Heart right ventricle (tissue), 16 donors: ENCODE measurements around the gene MTUS2. TPM values are rescaled to one million over a fixed set of nuclear protein-coding genes. Genes with fewer than 3 reads are reported as not detected.

Experiments used
- ATAC-seq, 8 donors: fragments of 200-7000 bp; cut with Tn5 transposase; one replicate each; pipeline ENCODE4 v1.9.1; 2020; ENCODE audit warnings: mild to moderate bottlenecking in 8 of 8, moderate library complexity in 8 of 8, moderate number of reproducible peaks in 1 of 8
- DNase-seq, 2 donors: peaks; one replicate each; pipeline ENCODE4 v3.0.0-alpha.2; 2020
- H3K27ac ChIP-seq, 10 donors: fragments of 200-600 bp; sonication (generic) in 2 of 10; one replicate each; pipeline versions ENCODE4 v1.5.0 to v1.8.0; 2020 to 2022; ENCODE audit warnings: mild to moderate bottlenecking in 3 of 10
- H3K27me3 ChIP-seq, 7 donors: fragments of 200-600 bp; one replicate each; pipeline ENCODE4 v1.8.0; 2021 to 2022; ENCODE audit warnings: mild to moderate bottlenecking in 2 of 7
- H3K36me3 ChIP-seq, 9 donors: fragments of 200-600 bp; sonication (generic) in 1 of 9; one replicate each; pipeline versions ENCODE4 v1.5.0 to v1.8.0; 2020 to 2022; ENCODE audit warnings: mild to moderate bottlenecking in 2 of 9
- H3K4me1 ChIP-seq, 9 donors: fragments of 200-600 bp; sonication (generic) in 1 of 9; one replicate each; pipeline versions ENCODE4 v1.5.0 to v1.8.0; 2020 to 2022; ENCODE audit warnings: mild to moderate bottlenecking in 4 of 9
- H3K4me3 ChIP-seq, 10 donors: fragments of 200-600 bp; sonication (generic) in 2 of 10; one replicate each; pipeline versions ENCODE4 v1.5.0 to v1.8.0; 2020 to 2022; ENCODE audit warnings: mild to moderate bottlenecking in 7 of 10, moderate library complexity in 2 of 10
- H3K9me3 ChIP-seq, 11 donors: fragments of 200-600 bp in 10 of 11; sonication (generic) in 2 of 11; one replicate each; pipeline versions ENCODE4 v1.5.0 to v1.8.0; 2013 to 2022; ENCODE audit warnings: mild to moderate bottlenecking in 2 of 11, control low read depth in 1 of 11, moderate library complexity in 1 of 11
- WGBS, 2 donors: extraction: QIAGEN DNeasy Blood & Tissue Kit; methylation state at CpG; one replicate each; pipeline ENCODE4 v1.1.7; 2013; ENCODE audit warnings: inconsistent platforms in 1 of 2; 5-methylcytosine and 5-hydroxymethylcytosine counted together
- intact Hi-C, 10 donors: fragments of 100-400 bp; cut with DNase I; formaldehyde crosslinking; loops; one replicate each; pipeline versions ENCODE4 v1.11.1 to v1.14.2; 2022
- polyA plus RNA-seq, 2 donors: library from polyadenylated mRNA; stranded (reverse); fragments of 200-250 nt; gene quantifications; one replicate each; pipeline ENCODE4 v1.2.3, GENCODE V29; 2013
- total RNA-seq, 10 donors: library from RNA; stranded (reverse); fragmentation: NEBNext Ultra II Directional in 3 of 10; extraction: Animal tissue kit (Norgen Biotek cat#: 25700) in 3 of 10; gene quantifications; one replicate each; pipeline versions ENCODE4 v1.2.1 to v1.2.4, GENCODE V29; 2021 to 2023
- TF ChIP-seq, protein P1 (sequence below), 9 donors: fragments of 200-600 bp; sonication (generic) in 2 of 9; IDR thresholded peaks; one replicate each; pipeline versions ENCODE4 v1.5.0 to v1.8.0; 2021 to 2022; ENCODE audit warnings: antibody characterized with exemption in 9 of 9, mild to moderate bottlenecking in 5 of 9, moderate library complexity in 1 of 9
- donor health status: Arrhythmogenic right ventricular cardiomyopathy.
- donor health status: ischemic (EF 13 %, LVEDD 7.1; RV severe dilation, severe dysfunction).
- donor health status: healthy with polysubstance abuse.
- donor health status: DM: no; HTN: yes; CAD: no.
- donor health status: DM: no; HTN: no; CAD: no.
- donor health status: ischemic (EF 25% LVEDD 6.9; RV normal size, moderate dysfunction).
- donor health status: ischemic (EF 25% LVEDD 5.7; RV mildly dilated, moderate dysfunction).
- donor health status: healthy.
- donor health status: DM: yes; HTN: yes; CAD: no.
- donor health status: Ischemic cardiomyopathy.
- donor health status: ischemic (EF 35%, LVEDD 5.7; RV mildly dilated, moderate dysfunction).
- donor health status: nonischemic (EF 11% LVEDD 7.7; RV severe dilation, severe dysfunction).
- donor health status: DM: yes; HTN: yes; CAD: no.
- donor health status: PGD.
- donor health status: ischemic (EF 29% LVEDD 5.4; RV normal size, mild dysfunction).
- donor health status: nonischemic (EF 23%, LVEDD 6.1; RV moderate dilation, normal function).

The MTUS2 gene
- total and polyA plus RNA-seq, 12 donors, result 18.7 to 159 (median 65.6) TPM

DNA sequence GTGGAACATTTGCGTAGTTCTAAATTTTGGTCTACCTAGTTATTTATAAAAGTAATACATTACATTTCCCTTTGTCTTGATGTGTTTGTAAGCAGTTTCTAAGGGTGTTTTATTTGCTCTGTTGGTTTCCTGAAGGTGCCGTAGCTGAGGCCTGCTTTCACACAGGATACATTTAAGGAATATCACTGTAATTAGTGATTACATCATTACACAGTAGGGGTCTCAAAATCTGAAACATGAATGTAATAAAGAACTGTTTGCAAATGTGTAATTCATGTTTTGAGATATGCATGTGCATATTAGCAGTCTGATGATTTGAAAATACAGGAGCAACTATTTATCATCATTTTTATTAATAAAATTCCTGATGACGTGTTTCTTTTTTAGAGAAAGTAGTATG is 281.8 kb downstream of the MTUS2 start:
- 77 to 81% methylated on average over 3 of the region's 3 CpGs for WGBS, 2 donors
- TF ChIP-seq, protein P1, sequence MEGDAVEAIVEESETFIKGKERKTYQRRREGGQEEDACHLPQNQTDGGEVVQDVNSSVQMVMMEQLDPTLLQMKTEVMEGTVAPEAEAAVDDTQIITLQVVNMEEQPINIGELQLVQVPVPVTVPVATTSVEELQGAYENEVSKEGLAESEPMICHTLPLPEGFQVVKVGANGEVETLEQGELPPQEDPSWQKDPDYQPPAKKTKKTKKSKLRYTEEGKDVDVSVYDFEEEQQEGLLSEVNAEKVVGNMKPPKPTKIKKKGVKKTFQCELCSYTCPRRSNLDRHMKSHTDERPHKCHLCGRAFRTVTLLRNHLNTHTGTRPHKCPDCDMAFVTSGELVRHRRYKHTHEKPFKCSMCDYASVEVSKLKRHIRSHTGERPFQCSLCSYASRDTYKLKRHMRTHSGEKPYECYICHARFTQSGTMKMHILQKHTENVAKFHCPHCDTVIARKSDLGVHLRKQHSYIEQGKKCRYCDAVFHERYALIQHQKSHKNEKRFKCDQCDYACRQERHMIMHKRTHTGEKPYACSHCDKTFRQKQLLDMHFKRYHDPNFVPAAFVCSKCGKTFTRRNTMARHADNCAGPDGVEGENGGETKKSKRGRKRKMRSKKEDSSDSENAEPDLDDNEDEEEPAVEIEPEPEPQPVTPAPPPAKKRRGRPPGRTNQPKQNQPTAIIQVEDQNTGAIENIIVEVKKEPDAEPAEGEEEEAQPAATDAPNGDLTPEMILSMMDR (IDR thresholded peaks at IDR 0.05), result no peak
- no peaks in the 10 kb centered on the region for H3K27me3 ChIP-seq
- intact Hi-C loops, result no loop called here
- no peaks in the 10 kb centered on the region for H3K36me3 ChIP-seq
- H3K4me3 ChIP-seq, result no peak overlapping the region
- DNase-seq (no peak), ATAC-seq (no peak)
- peaks cover 0 to 5% (median 0%) of the 10 kb centered on the region in 9 donors for H3K4me1 ChIP-seq
- no peak overlapping the region for H3K27ac ChIP-seq
- H3K9me3 ChIP-seq, result no peaks in the 10 kb centered on the region

DNA sequence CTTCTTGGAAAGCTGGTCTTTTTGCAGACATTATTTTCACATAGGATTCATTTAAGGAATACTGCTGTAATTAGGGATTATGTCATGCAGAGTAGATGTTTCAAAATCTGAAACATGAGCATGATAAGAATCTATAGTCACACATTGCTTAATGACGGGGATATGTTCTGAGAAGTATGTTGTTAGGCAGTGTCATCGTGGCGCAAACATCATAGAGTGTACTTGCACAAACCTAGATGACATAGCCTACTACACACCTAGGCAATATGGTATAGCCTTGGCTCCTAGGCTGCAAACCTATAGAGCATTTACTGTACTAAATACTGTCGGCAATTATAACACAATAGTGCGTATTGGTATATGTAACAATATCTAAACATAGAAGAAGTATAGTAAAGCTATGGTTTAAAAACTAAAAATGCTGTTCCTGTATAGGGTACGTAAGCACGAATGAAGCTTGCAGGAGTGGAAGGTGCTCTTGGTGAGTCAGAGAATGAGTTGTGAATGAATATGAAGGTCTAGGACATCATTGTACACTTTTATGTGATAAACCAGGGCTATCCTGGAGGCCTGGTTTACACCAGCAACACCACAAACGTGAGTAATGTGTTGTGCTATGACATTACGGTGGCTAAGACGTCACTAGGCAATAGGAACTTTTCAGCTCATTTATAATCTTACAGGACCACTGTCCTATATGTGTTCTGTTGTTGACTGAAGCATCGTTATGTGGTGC is 283.1 kb downstream of the MTUS2 start:
- no peak overlapping the region for H3K27ac ChIP-seq
- peaks cover 0 to 8% (median 0%) of the 10 kb centered on the region in 9 donors for H3K4me1 ChIP-seq
- no peaks in the 10 kb centered on the region for H3K9me3 ChIP-seq
- no peak overlapping the region for H3K4me3 ChIP-seq
- 68 to 72% methylated on average over 11 of the region's 11 CpGs for WGBS, 2 donors
- intact Hi-C loops, result no loop called here
- DNase-seq (no peak), ATAC-seq (peak in 2 of 8 donors; percentile 13 to 26)
- H3K27me3 ChIP-seq, result no peaks in the 10 kb centered on the region
- TF ChIP-seq, protein P1 (IDR thresholded peaks at IDR 0.05), result no peak
- no peaks in the 10 kb centered on the region for H3K36me3 ChIP-seq

DNA sequence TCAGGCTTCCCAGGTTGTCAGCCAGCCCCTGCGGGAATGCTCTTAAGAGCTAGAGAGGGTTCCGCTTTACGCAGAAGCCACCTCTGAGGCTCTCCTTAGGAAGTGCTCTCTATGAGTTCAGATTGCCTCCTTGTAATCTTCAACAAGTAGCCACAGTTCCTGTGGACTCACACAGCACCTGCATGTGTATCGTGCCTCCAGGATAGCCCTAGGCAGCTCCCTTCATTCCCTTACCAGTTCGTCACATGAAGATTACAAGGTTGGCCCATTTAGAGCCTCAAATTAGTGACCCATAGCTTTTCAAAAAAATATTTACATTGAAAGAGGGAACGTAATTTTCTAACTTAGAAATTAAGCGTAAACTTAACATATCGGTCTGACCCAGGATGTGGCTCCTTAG is 284.3 kb downstream of the MTUS2 start:
- H3K4me3 ChIP-seq, result no peak overlapping the region
- peaks cover 0 to 14% (median 0%) of the 10 kb centered on the region in 9 donors for H3K4me1 ChIP-seq
- no peaks in the 10 kb centered on the region for H3K36me3 ChIP-seq
- H3K27ac ChIP-seq, result no peak overlapping the region
- DNase-seq (no peak), ATAC-seq (no peak)
- intact Hi-C loops, result no loop called here
- no peaks in the 10 kb centered on the region for H3K9me3 ChIP-seq
- TF ChIP-seq, protein P1 (IDR thresholded peaks at IDR 0.05), result no peak
- no peaks in the 10 kb centered on the region for H3K27me3 ChIP-seq
- 87 to 88% methylated on average over 8 of the region's 8 CpGs for WGBS, 2 donors

- TF ChIP-seq, protein P1 (IDR thresholded peaks at IDR 0.05), result peak in 1 of 9 donors; percentile 16
- no peak for ATAC-seq
- no peak overlapping the region for H3K4me3 ChIP-seq
- 62 to 77% methylated on average over 4 of the region's 4 CpGs for WGBS, 2 donors
- H3K36me3 ChIP-seq, result no peaks in the 10 kb centered on the region
- no peak overlapping the region for H3K27ac ChIP-seq
- H3K27me3 ChIP-seq, result no peaks in the 10 kb centered on the region
- DNase-seq, result no peak
- H3K4me1 ChIP-seq, result peaks cover 0 to 23% (median 0%) of the 10 kb centered on the region in 9 donors
- H3K9me3 ChIP-seq, result no peaks in the 10 kb centered on the region
- intact Hi-C loops, result no loop called here
These were observed 285.6 kb downstream of the MTUS2 start for GRCh38 chr13:29105779-29106178.
